GM19023 (cell line): ENCODE data around the gene SMYD3.

Experiments
- ATAC-seq: cut with Tn5 transposase; IDR thresholded peaks from one replicate; pipeline ENCODE4 v1.9.1; 2021; ENCODE audit warnings: mild to moderate bottlenecking, moderate library complexity; ENCODE audit not compliant: unreplicated experiment

The SMYD3 gene

GRCh38 chr1:246117066-246117791, 389.9 kb downstream of the SMYD3 start:
- ATAC-seq, result peak; percentile 88

- no peak for ATAC-seq
Observed at GRCh38 chr1:246114369-246114768, 392.7 kb downstream of the SMYD3 start.

GRCh38 chr1:246113555-246114095, 393.5 kb downstream of the SMYD3 start:
- ATAC-seq, result no peak

GRCh38 chr1:246111570-246111969, 395.5 kb downstream of the SMYD3 start:
- no peak for ATAC-seq

GRCh38 chr1:246110343-246111219, 396.5 kb downstream of the SMYD3 start:
- ATAC-seq, result no peak

GRCh38 chr1:246108278-246108925, 398.7 kb downstream of the SMYD3 start:
- no peak for ATAC-seq

- no peak for ATAC-seq
Observed at GRCh38 chr1:246107516-246108277, 399.4 kb downstream of the SMYD3 start.

- no peak for ATAC-seq
Observed at GRCh38 chr1:246106342-246106763, 400.7 kb downstream of the SMYD3 start.

- no peak for ATAC-seq
Observed at GRCh38 chr1:246104927-246105326, 402.2 kb downstream of the SMYD3 start.

- ATAC-seq, result no peak
Observed at GRCh38 chr1:246099570-246099969, 407.5 kb downstream of the SMYD3 start.

- no peak for ATAC-seq
Observed at GRCh38 chr1:246096356-246096755, 410.7 kb downstream of the SMYD3 start.

GRCh38 chr1:246095443-246095842, 411.6 kb downstream of the SMYD3 start:
- no peak for ATAC-seq

GRCh38 chr1:246093230-246093629, 413.8 kb downstream of the SMYD3 start:
- no peak for ATAC-seq

- ATAC-seq, result no peak
Observed at GRCh38 chr1:246092136-246092535, 414.9 kb downstream of the SMYD3 start.

GRCh38 chr1:246091477-246091876, 415.6 kb downstream of the SMYD3 start:
- no peak for ATAC-seq

GRCh38 chr1:246086191-246086590, 420.9 kb downstream of the SMYD3 start:
- no peak for ATAC-seq

GRCh38 chr1:246083416-246083815, 423.7 kb downstream of the SMYD3 start:
- ATAC-seq, result no peak

- no peak for ATAC-seq
Observed at GRCh38 chr1:246081856-246082668, 425.0 kb downstream of the SMYD3 start.

- no peak for ATAC-seq
Observed at GRCh38 chr1:246081138-246081702, 425.9 kb downstream of the SMYD3 start.
